Islet of Langerhans (tissue), 1 donor: Measurements from ENCODE around the gene TRPV2.

ENCODE experiments used
- FAIRE-seq: peaks from one replicate; lab custom pipeline; 2011; peaks lifted over from hg19 to GRCh38; lab: Jason Lieb, UNC

The TRPV2 gene

GRCh38 chr17:16474012-16474725 is 58.8 kb downstream of the TRPV2 start:
- FAIRE-seq, result no peak

GRCh38 chr17:16475179-16475704 is 59.9 kb downstream of the TRPV2 start:
- no peak for FAIRE-seq

GRCh38 chr17:16477255-16477654 is 61.9 kb downstream of the TRPV2 start:
- FAIRE-seq, result no peak

- FAIRE-seq, result no peak
These were observed 62.3 kb downstream of the TRPV2 start for GRCh38 chr17:16477666-16478065.

GRCh38 chr17:16478649-16479048 is 63.3 kb downstream of the TRPV2 start:
- FAIRE-seq, result no peak

GRCh38 chr17:16479264-16479663 is 63.9 kb downstream of the TRPV2 start:
- no peak for FAIRE-seq

GRCh38 chr17:16480995-16481394 is 65.6 kb downstream of the TRPV2 start:
- FAIRE-seq, result no peak

GRCh38 chr17:16482253-16482652 is 66.9 kb downstream of the TRPV2 start:
- FAIRE-seq, result no peak

GRCh38 chr17:16483021-16483645 is 67.8 kb downstream of the TRPV2 start:
- no peak for FAIRE-seq

GRCh38 chr17:16484445-16485175 is 69.2 kb downstream of the TRPV2 start:
- FAIRE-seq, result no peak
